Measurements from ENCODE around the gene ASAP3. TPM values are rescaled to one million over a fixed set of nuclear protein-coding genes. Genes with fewer than 3 reads are reported as not detected.

Gene ASAP3
- total and polyA plus RNA-seq, 9 of the 15 experiments (the other 6 are each of a cell fraction or from before 2014, with no cell fraction given), result 1.7 to 31.2 (median 17.4) TPM

GRCh38 chr1:23403038-23403336 lies 81.0 kb downstream of the ASAP3 start (continued):
- TF ChIP-seq FOXP1 (CRISPR knock-in tag; IDR thresholded peaks at IDR 0.05) (no peak), ZFP36 (IDR thresholded peaks at IDR 0.05; ENCODE audit: low read depth, low read length, partially characterized antibody) (no peak), POLR2A (conservative IDR thresholded peaks at IDR 0.05) (no peak), SAFB2 (IDR thresholded peaks at IDR 0.05; ENCODE audit: borderline replicate concordance, low read depth, low read length, severe bottlenecking) (no peak), CBFA2T3 (IDR thresholded peaks at IDR 0.05) (0 out of 2 replicates have a peak, but pooled peaks have one; percentile 2), LCOR (CRISPR knock-in tag; IDR thresholded peaks at IDR 0.05) (no peak), E2F6 (IDR thresholded peaks at IDR 0.05; ENCODE audit: borderline replicate concordance in 1 of 2, extremely low read depth in 1 of 2, insufficient read depth in 1 of 2, insufficient read length in 1 of 2, low read depth in 1 of 2, low read length in 1 of 2, poor library complexity in 1 of 2, severe bottlenecking in 1 of 2) (peak in 1 of 2 experiments; percentile 36)

- H3K4me3 ChIP-seq, result no peak overlapping the region
- intact Hi-C loops (cut with micrococcal nuclease) (loop anchor here (5.0 to 10.0 kb wide), 4 partner anchors 75 to 318 kb away; partner anchors contain the start of gene HTR1D), in situ Hi-C loops (cut with MboI) (loop anchor here (5.0 kb wide), 1 partner anchor 60 kb away; the partner anchor contains the start of gene HNRNPR)
- no peak for DNase-seq (ENCODE audit: extremely low read depth in 1 of 4, low spot score in 3 of 4)
- H3K4me1 ChIP-seq (replicated peaks in 1 of 2; ENCODE audit: control insufficient read depth in 2 of 2, insufficient read depth in 2 of 2, low read length in 2 of 2), result peaks cover 5 to 18% of the 10 kb centered on the region in 2 experiments
- peak overlapping the region; percentile 90 for H2AFZ ChIP-seq (ENCODE audit: low read depth, low read length)
- H3K4me2 ChIP-seq (ENCODE audit: insufficient read depth, low read length), result no peak overlapping the region
- no peaks in the 10 kb centered on the region for H3K9me1 ChIP-seq (ENCODE audit: control insufficient read depth, insufficient read depth, low read length)
- no peaks in the 10 kb centered on the region; the same call in 1 of the 2 replicates for H3K9me3 ChIP-seq (replicated peaks; ENCODE audit: control insufficient read depth, insufficient read depth, low read depth, low read length)
- ChIA-PET CTCF (ENCODE audit: low intra/inter-chr PET ratio) (interaction anchor here (0.8 kb wide), 1 partner anchor 304 kb away, joined by 3 read pairs; no protein-coding TSS in a partner anchor), POLR2A (interaction anchor here (0.5 to 1.9 kb wide), 6 partner anchors 8 to 722 kb away, joined by 3 to 9 read pairs (median 3); partner anchors contain the start of gene ZNF436)
- no peak for FAIRE-seq
- H3K36me3 ChIP-seq (ENCODE audit: control insufficient read depth, insufficient read depth, low read length), result no peaks in the 10 kb centered on the region
- H4K20me1 ChIP-seq (replicated peaks; ENCODE audit: control insufficient read depth, insufficient read depth, low read length), result no peaks in the 10 kb centered on the region
- H3K79me2 ChIP-seq (ENCODE audit: control insufficient read depth, insufficient read depth, low read length), result no peaks in the 10 kb centered on the region
- 66% methylated on average over 10 of the region's 11 CpGs for WGBS (ENCODE audit: insufficient coverage, low coverage, missing lambda C conversion rate)
- H3K27me3 ChIP-seq (ENCODE audit: control insufficient read depth in 2 of 2, insufficient read depth in 2 of 2, low read length in 2 of 2), result peaks cover 0 to 1% of the 10 kb centered on the region in 2 experiments; a peak in 2 of 5 replicates
- ATAC-seq, result no peak
- no peak overlapping the region for H3K27ac ChIP-seq (ENCODE audit: extremely low read depth, low read depth, low read length)
- no TSS peak for BruUV-seq (replicated peaks)
- H3K9ac ChIP-seq (ENCODE audit: insufficient read depth in 1 of 2, low read depth in 2 of 2, low read length in 2 of 2), result peak overlapping the region in 1 of 2 experiments; percentile 0; a peak in 1 of 4 replicates
- 0 out of 2 replicates have a peak, but pooled peaks have one; percentile 32 for TF ChIP-seq ZNF589 (CRISPR knock-in tag; IDR thresholded peaks at IDR 0.05; ENCODE audit: low read depth)
These were observed 81.5 kb downstream of the ASAP3 start for GRCh38 chr1:23402286-23403037.
